ENCODE measurements around the gene STX18. TPM values are rescaled to one million over a fixed set of nuclear protein-coding genes. Genes with fewer than 3 reads are reported as not detected.

The STX18 gene
- total RNA-seq, 1 donor from 2014 or later = 18.2 TPM

GRCh38 chr4:4457803-4458553, 83.9 kb downstream of the STX18 start:
- intact Hi-C loops (cut with micrococcal nuclease) = no loop called here
- DNase-seq (no peak), ATAC-seq (no peak)

DNA sequence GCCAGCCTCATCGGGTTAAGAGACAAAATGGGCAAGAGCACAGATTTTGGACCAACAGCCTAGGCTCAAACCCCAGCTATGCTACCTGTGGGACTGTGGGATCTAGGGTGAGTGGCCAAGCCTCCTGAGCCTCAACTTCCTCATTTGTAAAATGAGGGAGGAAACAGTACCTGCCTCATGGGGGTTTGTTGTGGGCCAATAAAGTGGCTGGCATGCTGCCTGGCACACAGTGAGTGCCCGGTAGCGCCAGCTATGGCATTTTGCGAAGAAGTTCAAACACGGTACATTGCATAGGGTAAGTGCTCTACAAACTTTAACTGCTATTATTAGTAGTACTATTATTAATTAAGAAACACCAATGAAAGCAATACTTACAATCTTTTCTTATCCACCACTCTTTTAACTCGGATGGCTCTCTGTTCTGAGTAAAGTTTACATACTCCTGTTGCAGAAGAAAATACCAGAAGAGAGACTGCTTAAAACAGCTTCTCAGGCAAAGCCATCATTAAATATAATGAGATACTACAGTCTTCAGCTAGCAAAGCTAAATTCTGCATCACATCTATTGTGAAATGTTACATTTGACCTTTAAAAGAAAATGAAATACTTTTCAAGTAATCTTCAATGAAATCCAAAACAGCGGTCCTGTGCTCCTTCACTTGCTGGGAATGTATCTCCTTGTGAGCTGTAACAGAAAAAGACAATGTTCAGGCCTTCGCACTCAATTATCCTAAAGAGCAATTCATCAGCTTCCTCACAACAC, 84.9 kb downstream of the STX18 start:
- ATAC-seq (no peak), DNase-seq (no peak)
- intact Hi-C loops (cut with micrococcal nuclease) = no loop called here

DNA sequence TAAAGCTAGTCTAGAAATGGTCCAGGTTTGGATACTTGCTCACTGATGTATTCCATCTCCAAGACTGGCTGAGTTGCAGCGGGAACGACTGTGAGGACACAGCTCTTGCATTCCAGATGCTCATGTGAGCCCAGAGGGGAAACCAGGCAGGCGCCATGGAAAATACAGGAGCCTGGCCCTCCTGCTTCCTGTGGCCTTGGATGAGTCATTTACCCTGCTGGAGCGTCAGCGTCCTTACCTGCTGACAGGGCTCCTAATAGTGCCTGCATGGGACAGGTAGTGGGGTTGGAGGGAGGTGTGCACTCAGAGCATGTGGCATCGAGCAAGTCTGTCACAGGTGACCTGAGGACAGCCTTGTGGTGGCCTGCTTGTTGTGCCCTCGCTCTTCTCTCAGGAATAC, 85.5 kb downstream of the STX18 start:
- DNase-seq = no peak
- intact Hi-C loops (cut with micrococcal nuclease) = no loop called here
- no peak for ATAC-seq

DNA sequence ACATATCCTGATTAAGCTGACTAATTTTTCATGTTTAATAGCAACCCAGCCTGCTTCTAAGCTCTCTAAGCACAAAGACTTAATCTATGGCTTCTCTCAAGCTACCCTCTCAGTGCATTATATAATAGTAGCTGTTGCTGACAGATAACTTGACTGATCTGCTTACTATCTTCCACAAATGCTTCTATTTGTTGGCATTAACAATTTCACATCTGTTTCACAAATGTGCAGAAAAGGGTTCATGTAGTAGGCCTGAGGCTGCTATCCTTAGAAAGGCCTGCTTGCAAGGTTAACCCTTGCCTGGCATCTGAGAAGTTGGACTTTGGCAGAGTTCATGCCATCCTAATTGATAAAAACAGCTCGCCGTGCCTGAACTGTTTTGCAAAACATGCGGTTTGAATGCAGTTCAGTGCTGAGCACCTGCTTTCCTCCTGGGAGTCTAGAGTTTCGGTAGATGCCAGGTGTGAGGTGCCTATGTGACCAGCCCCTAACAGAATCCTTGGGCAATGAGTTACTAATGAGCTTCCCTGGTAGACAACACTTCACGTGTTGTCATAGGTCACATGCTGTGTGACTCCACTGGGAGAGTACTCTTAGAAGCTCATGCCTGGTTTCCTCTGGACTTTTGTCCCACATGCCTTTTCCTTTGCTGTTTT, 86.5 kb downstream of the STX18 start:
- intact Hi-C loops (cut with micrococcal nuclease) = no loop called here
- ATAC-seq = no peak
- DNase-seq = no peak

DNA sequence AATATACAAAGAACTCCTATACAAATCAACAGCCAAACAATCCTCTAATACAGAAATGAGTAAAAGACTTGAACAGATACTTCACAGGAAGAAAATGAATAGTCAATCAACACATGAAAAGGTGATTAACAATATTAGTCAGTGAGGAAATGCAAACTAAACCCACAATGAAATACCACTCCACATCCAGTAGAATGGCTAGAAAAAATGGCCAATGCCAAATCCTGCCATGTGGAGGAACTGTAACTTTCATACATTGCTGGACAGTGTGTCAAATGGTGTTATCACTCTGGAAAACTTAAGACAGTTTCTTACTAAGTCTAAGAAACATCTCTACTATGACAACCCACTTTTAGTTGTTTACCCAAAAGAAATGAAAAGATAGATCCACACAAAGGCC, 95.4 kb downstream of the STX18 start:
- no peak for ATAC-seq
- intact Hi-C loops (cut with micrococcal nuclease) = no loop called here
- DNase-seq = no peak

DNA sequence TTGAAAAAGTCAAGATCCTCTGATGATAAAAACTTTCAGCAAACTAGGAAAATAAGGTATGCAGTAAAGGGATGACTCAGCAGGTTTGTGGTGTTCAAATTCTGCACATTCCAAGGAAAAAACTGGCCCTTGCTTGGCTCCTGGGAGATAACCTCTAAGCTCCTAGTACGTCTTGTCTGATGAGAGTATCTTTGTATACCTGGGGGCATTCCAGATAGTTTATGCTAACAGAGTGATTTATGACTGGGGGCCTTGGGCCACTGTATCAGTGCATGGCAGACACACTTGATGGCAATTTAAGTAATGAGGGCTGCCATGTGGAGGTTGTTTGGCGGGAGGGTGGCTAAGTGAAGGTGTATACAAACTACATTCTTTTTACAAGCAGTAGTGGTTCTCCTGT, 98.0 kb downstream of the STX18 start:
- intact Hi-C loops (cut with micrococcal nuclease) = no loop called here
- ATAC-seq = no peak
- DNase-seq = no peak

DNA sequence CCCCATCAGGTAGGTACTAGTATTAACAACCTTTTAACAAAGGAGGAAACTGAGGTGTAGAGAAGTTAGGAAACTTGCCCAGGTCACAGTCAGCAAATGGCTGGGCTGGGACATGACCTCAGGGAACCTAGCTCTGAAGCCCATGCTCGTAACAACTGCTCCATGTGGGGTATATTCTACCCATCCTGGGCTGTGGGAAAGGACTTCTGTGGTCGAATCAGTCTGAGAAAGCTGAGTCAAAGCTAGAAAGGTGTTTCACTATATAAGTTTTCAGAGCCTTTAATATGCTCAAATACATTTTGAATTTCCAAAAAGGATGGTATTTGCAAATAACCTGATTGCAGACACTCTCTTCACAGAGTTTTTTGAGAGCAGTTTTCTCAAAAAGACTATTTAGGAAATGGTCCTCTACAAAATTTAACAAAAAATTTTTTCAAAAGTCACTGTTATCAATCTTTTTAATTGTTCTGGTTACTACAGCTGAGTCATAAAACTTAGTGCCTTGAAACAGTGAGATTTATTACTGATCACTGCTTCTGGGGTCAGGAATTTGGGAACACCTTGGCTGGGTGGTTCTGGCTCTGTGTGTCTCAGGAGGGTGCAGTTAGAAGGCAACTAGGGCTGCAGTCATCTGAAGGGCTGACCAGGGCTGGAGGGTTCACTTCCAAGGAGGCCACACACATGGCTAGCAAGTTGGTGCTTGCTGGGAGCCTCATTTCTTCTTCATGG, 101.4 kb downstream of the STX18 start:
- ATAC-seq (no peak), DNase-seq (no peak)
- intact Hi-C loops (cut with micrococcal nuclease) = no loop called here

DNA sequence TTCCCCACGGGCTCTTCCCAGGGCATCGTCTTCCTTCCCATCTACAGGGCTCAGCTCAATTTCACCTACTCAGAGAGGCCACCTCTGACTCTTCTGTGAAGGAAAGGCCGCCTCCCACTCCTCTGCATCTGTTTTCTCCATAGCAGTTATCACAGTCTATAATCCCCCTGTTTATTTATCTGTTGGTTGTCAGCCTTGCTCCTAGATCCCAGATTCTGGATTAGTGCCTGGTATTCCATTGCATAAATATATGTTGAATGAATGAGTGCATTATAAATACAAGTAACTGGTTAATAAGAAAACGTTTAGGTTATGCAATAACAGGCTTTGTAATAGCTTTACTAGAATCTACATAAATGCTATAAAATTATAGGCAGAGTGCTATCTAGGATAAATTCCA, 102.1 kb downstream of the STX18 start:
- ATAC-seq = no peak
- no peak for DNase-seq
- intact Hi-C loops (cut with micrococcal nuclease) = no loop called here

- DNase-seq (no peak), ATAC-seq (no peak)
- intact Hi-C loops (cut with micrococcal nuclease) = no loop called here
Measured at GRCh38 chr4:4438891-4439290, 103.0 kb downstream of the STX18 start.

DNA sequence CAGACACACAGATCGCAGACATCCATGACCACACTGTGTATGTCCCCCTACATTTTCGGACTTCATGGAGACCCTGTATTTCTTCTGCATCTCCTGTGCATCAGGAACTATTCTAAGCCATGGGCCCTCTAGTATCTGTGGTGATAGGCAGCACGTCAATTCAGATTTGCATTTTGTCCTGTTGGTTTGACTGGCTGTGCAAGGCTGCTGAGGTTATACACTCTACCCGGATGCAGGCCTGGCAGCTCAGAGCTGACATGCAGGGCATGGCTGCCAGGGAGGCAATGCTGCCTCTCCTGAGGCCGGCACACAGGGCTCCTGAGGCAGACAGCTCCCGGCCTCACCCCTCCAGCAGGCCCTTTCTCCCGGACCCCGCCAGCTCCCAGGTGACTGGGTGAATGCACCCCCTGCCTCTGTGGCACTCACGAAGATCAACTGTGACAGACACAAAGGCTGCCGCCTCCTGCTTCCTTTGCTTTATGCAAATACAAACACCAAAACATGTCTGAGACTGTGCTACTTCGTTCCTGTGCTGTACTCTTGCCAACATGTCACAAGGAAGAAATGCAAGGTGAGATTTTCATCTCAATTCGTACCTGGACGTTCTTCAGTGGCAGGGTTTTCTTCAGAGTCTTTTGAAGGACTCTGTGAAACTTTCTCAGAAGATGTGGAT, 103.9 kb downstream of the STX18 start:
- no peak for ATAC-seq
- intact Hi-C loops (cut with micrococcal nuclease) = no loop called here
- no peak for DNase-seq

GRCh38 chr4:4436244-4436823, 105.5 kb downstream of the STX18 start:
- intact Hi-C loops (cut with micrococcal nuclease) = no loop called here
- DNase-seq (no peak), ATAC-seq (no peak)

DNA sequence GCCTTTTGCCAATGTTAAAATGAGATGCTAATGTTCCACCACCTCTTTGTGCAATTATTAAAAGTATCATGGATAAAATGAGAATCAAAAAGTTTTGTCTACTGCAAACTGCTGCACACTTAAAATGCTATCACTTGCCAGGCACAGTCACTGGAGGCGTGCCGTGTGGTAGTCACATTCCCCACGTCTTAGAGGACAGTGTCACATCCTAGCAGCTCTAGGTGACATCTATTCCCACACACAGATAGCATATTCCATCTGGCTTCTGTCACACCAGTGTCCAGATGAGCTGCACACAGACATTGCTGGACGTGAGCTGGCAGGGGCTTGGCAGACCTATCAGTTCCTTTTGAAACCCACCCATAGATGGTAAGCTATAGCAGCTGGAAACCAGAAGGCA, 107.9 kb downstream of the STX18 start:
- ATAC-seq (peak; percentile 71), DNase-seq (no peak)
- intact Hi-C loops (cut with micrococcal nuclease) = no loop called here

DNA sequence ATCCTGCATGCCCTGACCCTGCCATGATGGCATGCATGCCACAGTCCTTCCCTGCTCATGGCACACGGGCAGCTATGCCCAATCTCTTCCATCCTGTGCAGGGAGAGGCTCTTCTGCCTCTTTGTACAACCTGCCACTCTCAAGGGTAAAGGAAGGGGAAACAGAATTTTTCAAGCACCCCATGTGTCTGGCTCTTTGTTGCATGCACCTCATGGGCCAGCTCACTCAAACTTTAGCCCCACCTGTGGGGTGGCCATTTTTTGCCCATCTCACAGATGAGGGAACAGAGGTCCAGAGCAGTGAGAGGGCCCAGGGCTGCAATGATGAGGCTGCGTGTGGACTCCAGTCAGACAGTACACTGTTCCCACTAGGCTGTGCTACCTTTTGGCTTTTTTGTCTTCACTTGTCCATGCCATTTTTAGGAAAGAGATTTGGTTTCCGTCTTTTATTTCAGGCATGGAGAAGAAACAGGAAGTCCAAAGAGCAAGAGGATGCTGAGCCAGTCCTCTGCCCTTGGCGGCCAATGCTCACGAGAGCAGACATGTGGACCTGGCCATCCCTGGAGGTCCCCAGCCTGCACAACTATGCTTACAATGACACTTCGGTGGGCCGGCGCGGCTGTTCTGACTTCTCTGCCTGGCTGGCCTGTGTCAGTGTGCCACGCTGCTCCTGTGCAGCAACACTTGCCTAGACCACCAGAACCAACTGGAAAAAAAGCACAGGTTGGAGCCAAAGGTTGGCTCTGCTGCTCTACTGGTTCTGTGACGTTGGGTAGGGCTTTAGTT, 109.3 kb downstream of the STX18 start:
- ATAC-seq (no peak), DNase-seq (no peak)
- intact Hi-C loops (cut with micrococcal nuclease) = no loop called here

- DNase-seq = peak; percentile 47
- intact Hi-C loops (cut with micrococcal nuclease) = no loop called here
- ATAC-seq = peak; percentile 63
Measured at GRCh38 chr4:4430492-4431195, 111.2 kb downstream of the STX18 start.

GRCh38 chr4:4428966-4429875, 112.6 kb downstream of the STX18 start:
- no peak for DNase-seq
- intact Hi-C loops (cut with micrococcal nuclease) = no loop called here
- ATAC-seq = no peak

- DNase-seq (no peak), ATAC-seq (no peak)
- intact Hi-C loops (cut with micrococcal nuclease) = no loop called here
Measured at GRCh38 chr4:4427886-4428285, 114.0 kb downstream of the STX18 start.

Measured in left ventricle myocardium superior (tissue), 1 donor.